GM12891 (cell line): ENCODE measurements around the gene CDH22.

Experiments
- POLR2A ChIP-seq: IDR thresholded peaks from 2 replicates; pipeline ENCODE4 v1.6.1; 2011; ENCODE audit warnings: low read depth, low read length, control low read depth
- POLR2AphosphoS5 ChIP-seq: IDR thresholded peaks from 2 replicates; pipeline ENCODE4 v1.6.1; 2011; ENCODE audit warnings: low read depth, low read length, control low read depth
- SPI1 ChIP-seq: IDR thresholded peaks from 2 replicates; pipeline ENCODE4 v1.6.1; 2011; ENCODE audit warnings: low read depth, low read length, control low read depth
- TAF1 ChIP-seq: IDR thresholded peaks from 2 replicates; pipeline ENCODE4 v1.6.1; 2011; ENCODE audit warnings: low read depth, low read length, control low read depth

DNA sequence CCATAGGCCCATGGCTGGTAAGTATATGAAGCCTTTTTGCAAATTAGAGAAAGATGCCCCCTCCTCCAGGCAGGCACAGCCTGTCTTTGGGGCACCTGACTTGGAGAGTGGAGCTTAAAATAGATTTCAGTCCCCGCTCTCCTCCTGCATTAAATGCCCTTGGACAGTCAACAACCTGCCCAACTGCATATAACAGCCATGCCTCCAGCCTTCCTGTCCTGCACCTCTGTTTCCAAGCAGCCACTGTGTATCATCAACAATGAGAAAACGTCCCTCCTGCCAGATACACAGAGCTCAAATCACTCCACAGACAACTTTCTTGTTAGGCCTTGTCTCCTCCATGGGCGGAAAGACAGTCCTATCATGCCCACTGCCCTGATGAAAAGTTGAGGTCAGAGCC, 3.4 kb downstream of the CDH22 start:
- TF ChIP-seq POLR2A (no peak), POLR2AphosphoS5 (no peak), SPI1 (no peak), TAF1 (no peak)
